ENCODE measurements around the gene SPR.

SPR gene

DNA sequence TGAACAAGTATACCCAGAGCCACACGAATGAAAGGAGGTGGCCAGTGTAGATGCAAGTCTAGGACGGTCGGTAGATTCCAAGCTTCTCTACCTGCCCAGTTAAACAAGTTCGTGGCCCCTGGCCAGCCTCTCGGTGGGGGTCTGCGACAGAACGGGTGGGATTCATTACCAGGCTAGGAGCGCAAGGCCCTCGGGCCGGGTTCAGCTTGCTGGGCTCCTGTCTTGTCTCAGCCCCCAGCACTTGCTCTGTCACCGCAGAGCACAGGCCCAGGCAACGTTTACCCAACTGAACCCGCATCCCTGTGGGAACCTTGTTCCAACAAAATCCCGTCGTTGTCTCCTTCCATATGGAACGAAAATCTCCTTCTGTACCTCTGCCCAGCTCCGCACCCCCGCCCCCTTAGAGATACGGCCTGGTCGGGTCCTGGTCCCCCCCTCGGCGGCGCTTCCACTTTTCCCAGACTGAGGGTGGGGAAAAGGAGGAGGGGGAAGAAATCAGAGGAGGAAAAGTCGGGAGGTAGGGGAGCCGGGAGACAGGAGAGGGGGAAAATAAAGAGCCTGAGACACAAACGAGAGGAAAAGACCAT lies 28.2 kb downstream of the SPR start:
- no peak for DNase-seq (ENCODE audit: low read depth in 2 of 2)

DNA sequence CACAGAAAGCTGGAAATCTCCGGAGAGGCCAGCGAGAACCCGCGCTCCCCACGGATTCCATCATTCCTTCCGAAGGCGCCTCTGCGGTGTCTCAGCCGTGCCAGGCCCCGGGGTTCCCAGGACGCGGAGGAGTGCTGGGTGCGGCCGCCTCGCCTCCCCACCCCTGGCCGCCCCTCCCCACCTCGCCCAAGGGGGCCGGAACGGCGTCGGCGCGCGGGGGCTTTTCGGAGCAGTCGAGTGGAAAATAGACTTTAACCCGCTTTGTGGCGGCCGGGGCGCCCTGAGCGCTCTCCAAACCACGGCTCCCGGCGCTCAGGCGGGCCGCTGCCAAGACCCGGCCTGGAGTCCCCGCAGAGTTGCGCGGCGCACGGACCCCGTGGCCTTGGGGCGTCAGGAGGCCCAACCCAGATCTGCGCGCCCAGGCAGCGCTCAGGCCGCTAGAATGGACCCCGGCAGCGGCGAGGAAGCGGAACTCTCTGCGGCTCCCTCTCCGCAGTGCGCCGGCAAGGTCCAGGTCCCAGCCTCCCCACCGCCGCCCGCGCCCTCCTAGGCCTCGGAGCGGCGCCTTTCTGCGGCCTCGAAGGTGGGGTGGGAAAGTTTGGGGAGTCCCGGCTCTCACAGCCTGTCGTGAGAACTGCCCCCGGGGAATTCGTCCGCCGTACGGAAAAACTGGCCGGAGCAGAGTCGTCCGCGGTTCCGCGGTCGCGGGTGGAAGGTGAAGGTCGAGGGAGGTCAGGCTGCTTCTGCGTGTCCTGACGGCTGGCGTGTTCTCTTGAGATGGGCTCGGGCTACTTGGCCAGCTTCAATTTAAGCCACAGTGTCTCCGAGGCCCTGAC lies 28.9 kb downstream of the SPR start:
- no peak for DNase-seq (ENCODE audit: low read depth in 2 of 2)

DNA sequence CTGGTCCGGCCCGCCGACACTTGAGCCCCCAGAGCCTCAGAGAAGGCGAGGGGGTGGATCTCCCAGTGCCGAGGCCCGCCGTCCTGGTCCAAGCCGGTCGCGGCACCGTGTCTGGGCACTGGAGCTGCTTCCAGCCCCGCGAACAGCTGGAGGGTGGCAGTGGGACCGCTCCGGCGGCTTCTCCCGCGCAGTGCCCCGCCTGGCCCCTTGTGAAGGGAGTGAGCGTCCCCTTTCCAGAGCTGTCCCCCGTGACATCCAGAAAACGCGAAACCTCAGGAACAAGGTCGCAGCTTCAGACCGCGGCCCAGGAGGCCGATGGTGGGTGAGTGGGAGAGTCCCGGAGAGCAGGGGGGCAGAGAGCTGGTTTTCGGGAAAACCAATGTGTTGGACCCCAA lies 29.5 kb downstream of the SPR start:
- DNase-seq (ENCODE audit: low read depth in 2 of 2): no peak

DNA sequence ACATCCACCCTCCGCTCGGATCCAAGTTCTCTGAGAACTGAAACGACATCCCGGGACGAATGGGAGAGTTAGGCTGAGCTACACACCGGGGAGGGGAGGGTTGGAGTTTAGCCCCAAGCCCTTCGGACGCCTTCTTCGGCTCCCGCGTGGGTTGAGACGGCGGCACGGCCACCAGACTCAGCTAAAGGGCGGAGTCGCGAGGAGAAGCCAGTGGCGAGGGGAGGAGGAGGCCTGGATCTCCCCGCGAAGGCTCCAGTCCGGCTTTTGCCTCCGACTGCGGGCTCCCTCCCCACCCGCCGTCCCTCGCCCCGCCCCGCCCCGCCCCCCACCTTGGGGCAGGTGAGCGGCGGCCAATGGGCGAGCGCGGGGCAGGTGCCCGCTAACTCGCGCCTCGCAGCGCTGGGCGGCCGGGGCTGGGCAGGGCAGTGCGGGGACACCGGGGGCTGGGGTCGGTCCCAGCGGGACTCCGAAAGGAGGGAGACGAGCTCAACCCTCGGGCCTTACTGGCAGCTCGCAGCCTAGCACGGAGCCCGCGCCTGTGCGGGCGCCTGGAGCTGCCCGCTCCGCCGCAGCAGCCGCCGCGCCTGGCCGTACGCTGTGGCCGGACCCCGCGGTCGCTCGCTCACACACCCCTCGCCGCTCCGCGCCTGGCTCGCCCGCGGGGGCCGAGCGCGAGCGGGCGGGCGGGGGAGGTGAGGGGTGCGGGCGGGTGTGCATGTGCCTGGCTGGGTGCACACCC lies 30.1 kb downstream of the SPR start, which contains the start of gene EMX1:
TSS of gene EMX1 (plus strand) at position 382 of the 739 bp plus-strand sequence. CDS start at position 716, 334 bp downstream.
- DNase-seq (ENCODE audit: low read depth in 2 of 2): no peak

DNA sequence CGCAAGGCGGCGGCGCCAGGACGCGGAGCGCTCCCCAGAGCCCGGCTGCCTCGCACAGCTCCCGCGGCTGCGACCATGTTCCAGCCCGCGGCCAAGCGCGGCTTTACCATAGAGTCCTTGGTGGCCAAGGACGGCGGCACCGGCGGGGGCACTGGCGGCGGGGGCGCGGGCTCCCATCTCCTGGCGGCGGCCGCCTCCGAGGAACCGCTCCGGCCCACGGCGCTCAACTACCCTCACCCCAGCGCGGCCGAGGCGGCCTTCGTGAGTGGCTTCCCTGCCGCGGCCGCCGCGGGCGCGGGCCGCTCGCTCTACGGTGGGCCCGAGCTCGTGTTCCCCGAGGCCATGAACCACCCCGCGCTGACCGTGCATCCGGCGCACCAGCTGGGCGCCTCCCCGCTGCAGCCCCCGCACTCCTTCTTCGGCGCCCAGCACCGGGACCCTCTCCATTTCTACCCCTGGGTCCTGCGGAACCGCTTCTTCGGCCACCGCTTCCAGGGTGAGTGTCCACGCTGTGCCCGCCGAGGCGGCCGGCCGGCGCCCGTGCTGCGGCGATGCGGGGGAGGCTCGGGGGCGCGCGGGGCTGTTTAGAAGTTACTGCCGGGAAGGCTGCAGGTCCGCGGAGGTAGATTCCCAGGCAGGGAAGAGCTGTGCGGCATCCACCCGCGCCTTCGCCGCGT lies 30.8 kb downstream of the SPR start:
- DNase-seq (ENCODE audit: low read depth in 2 of 2): no peak

DNA sequence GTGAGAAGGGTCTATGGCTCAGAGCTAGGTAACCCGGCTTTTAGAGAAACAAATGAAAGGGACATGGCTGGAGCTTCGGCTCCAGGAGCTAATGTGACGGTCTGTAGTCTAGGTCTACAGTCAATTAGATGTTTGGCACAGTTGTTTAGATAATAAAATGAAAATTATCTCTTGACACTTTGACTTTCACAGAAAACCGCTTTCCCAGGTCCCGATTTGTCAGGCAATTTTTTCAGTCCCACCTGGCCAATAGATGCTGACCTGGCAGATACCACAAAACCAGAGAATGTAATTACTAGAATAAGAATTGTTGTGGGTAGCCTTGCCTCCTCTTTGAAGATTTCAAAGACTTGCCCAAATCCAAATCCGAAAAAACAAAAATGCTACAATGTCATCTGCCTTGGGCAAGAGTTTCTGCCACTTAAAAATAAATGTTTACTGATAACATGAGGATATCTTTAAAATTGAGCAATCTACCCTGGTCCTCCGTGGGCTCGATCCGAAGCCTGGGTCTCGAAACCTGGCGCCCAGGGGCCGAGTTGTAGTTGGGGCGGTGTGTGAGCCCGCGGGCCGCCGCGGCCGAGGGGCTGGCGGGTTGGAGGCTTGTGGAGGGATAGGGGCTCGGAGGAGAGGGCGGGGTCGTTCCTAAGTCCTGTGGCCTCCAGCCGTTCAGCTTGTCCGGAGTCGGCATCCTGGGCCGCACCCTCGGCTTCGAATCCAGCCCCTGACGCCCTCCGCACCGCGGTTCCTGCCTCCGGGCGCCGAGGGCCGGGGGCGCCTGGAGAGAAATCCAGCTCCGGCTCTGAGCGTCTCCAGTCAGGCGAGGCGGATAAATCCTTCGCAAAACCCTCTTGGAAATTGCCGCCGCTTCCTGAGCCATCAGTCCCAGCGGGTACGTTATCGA lies 32.5 kb downstream of the SPR start:
- no peak for DNase-seq (ENCODE audit: low read depth in 2 of 2)

DNA sequence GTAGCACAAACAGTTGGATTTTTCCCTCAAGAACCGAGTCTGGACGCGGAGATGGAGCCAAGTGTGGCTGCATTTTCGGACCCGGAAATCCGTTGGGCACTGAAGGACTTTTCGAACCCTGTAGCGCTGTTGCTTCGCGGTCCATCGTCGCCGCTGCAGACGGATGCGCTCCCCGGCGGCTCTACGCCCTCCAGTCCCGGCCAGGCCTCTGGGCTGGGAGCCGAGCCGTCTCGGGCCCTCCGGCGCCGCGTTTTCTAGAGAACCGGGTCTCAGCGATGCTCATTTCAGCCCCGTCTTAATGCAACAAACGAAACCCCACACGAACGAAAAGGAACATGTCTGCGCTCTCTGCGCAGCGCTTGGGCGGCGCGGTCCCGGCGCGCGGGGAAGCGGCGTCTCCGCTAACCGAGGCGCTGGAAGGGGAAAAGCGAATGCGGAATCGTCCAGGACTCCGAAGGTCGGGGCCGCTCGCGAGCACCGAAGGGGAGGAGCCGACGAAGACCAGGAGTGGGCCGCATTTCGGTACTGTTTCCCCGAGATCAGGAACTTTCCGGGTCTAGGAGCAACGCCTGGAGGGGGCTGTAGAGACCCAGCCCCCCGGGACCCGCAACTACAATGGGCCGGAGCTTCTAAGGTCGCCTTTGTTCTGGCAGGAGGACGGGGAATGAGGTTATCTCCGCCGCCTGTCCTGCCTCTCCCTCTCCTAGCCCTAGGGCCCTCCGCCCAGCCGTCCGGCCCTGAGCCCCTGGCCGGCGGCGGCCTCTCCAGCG lies 33.3 kb downstream of the SPR start:
- no peak for DNase-seq (ENCODE audit: low read depth in 2 of 2)

DNA sequence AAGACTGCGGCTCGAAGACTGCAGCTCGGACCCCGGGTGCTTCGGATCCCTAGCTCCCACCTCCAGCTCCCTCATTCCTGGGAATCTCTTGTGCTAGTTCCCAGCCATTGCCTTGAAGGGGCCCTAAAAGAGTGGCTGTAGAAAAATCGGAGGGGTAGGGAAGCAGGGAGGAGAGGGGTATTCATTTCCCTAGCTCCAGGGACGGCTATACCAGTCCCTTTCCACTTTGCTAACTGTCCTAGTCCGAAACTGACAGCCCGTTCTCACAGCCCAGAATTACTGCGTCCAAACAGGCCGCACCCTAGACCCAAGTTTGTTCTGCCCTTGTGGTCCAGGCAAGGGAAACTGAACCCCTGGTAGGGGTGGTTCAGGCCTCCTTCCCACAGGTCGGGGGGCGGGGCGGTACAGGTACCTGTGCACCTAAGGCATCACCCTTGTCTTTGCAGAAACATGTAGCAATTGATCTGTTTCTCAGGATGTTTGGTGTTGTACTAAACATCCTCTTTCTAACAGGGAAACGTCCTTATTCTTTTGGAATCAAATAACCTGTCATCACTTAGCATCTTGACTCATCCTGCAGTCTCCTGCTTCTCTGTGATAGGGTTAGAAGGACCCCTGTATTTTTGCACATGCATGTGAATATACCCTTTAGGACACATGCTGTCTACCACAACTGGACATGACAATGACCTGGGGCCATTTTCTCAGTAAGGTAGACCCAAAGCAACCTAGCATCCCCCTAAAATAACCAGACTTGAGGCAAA lies 34.1 kb downstream of the SPR start:
- no peak for DNase-seq (ENCODE audit: low read depth in 2 of 2)

DNA sequence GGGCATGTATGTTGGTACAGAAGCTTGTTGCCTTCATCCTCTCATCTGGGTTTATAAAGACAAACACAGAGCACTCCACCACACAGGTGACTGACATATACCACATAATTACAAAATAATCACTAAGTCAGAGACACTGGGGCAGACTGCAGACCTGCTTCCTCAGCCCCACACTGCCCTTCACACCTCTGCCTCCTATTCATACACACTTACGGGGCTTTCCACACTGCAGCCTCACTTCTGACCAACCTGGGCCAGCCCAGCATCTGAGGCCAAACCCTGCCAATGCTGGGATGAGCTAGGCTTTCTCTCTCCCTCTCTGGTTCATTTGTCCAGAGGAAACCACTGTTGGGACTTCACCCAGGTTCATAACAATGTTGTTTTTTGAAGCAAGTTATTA lies 34.6 kb downstream of the SPR start:
- no peak for DNase-seq (ENCODE audit: low read depth in 2 of 2)

DNA sequence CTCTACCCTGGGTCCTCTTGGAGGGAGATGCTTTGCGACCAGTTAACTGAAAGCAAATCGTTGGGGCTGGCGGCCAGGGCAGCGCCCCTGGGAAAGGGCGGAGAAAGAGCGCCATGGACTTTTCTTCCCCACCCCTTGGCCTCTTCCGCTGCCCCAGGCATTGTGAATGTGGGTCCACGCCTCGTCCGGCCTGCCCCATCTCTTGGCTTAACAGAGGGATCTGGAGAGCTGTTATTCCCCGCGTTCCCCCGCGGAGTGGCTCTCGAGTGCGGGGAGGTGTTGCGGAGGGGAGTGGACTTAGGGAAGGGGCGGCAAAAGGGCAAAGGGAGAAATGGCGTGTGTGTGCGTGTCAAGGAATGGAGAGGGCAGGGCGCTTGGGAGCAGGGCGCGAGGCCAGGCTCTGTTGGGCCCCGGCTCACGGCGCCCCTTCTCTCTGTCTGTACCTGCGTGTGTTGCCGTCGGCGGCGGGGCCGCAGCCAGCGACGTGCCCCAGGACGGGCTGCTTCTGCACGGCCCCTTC lies 36.7 kb downstream of the SPR start:
- no peak for DNase-seq (ENCODE audit: low read depth in 2 of 2)

DNA sequence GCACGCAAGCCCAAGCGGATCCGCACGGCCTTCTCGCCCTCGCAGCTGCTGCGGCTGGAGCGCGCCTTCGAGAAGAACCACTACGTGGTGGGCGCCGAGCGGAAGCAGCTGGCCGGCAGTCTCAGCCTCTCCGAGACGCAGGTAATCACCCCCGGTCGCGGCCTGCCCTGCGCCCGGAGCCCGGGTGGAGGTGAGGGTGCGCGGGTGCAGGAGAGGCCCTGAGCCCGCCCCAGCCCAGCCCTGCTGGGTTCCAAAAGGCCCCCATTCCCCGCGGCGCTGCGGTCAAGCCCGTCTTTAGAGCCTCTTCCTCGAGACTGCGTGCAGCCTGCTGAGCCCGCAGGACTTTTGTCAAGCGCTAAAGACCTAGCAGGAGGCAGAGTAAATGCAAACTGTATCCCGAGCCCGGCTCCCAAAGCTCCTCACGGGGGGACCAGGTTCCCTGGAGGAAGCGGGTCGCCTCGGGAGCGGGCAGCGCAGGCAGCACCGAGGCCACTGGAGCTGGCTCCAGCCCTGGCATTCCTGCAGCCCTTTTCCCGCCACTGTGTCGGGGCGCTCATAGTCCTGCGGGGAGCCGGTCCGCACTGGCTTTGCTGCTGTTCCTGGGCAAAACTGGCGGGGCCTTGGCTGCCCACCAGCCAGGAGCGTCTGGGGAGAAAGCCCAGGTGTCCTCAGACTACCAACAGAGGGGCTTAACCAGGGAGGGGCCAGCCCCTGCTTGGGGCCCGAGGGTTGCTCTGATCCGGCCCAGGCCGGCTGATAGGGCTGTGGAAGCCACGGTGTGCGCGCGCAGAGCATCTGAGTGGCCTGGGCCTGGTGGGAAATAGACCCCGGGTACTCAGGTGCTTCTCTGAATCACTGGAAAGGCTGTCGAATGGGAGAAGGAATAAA lies 37.4 kb downstream of the SPR start:
- DNase-seq (ENCODE audit: low read depth in 2 of 2): no peak

DNA sequence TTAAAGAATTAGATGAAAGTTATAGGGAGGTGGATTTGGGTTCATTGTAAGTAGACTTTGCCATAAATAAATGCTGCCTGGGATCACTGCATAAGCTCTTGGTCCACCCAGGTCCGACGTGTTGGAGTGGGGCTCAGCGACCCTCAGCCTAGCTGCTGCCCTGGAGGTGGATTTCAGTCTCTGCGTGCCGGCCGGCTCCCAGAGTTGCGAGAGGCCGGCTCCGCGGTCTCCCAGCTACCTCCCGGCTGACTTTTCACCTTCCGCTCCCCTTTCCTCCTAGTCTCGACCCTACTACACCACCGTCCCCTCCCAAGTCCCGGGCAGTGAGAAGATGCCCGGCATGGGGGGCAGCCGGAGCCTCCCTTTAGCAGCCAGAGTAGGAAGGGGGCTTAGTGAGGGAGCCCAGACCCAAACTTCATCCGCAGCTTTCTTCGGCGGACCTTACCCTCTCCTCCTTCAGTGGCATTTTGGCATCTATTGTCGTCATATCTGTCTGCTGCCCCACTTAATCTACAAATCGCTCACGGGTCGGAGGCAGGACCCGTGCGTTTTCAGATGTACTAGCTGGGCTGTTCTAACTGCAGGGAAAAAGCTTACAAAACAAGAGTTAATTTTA lies 38.2 kb downstream of the SPR start:
- DNase-seq (ENCODE audit: low read depth in 2 of 2): no peak

DNA sequence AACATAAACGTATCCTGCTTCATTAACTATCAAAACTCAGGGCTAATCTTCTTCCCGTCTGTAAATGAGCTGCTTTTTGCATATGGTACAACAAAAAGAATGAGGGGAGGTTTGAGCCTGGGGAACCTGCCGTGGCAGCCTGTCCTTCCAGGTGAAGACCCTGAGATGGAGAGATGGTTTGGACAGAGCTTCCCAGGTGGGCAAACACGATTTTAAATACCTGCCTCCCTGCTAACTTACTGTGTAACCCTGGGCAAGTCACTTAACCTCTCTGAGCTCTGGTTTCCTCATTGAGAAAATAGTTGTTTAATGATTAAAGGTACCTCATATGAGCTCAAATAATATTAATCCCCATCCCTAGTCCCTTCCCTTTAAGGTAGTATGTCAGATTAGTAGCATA lies 39.2 kb downstream of the SPR start:
- no peak for DNase-seq (ENCODE audit: low read depth in 2 of 2)

DNA sequence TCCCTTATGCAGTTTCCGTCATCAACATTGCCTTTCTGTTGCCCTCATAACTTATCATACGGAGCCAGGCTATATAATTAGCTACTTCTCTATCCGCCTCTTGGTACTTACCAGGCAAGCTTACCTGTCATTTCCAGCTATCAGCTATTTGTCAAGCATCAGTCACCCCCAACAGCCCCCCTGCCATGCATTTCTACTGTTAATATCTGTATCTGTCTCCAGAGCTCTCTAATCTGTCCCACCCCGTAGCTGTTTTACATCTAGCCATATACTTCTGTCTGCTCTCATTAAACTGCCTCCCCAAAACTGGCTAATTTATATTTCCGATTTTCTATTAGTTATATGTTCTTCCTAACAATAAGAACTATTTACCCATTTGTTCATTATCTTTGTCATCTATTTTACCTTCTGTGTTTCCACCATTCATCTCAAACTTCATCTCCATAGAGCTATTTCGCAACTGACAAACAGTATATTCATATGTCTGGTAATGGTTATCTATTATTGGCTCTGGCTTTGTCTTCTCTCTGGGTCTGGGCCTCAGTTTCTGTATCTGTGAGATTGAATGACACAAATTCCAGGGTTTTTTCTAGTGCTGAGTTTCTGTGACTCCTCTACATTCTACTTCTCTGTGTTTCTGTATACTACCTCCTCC lies 39.7 kb downstream of the SPR start:
- no peak for DNase-seq (ENCODE audit: low read depth in 2 of 2)

DNA sequence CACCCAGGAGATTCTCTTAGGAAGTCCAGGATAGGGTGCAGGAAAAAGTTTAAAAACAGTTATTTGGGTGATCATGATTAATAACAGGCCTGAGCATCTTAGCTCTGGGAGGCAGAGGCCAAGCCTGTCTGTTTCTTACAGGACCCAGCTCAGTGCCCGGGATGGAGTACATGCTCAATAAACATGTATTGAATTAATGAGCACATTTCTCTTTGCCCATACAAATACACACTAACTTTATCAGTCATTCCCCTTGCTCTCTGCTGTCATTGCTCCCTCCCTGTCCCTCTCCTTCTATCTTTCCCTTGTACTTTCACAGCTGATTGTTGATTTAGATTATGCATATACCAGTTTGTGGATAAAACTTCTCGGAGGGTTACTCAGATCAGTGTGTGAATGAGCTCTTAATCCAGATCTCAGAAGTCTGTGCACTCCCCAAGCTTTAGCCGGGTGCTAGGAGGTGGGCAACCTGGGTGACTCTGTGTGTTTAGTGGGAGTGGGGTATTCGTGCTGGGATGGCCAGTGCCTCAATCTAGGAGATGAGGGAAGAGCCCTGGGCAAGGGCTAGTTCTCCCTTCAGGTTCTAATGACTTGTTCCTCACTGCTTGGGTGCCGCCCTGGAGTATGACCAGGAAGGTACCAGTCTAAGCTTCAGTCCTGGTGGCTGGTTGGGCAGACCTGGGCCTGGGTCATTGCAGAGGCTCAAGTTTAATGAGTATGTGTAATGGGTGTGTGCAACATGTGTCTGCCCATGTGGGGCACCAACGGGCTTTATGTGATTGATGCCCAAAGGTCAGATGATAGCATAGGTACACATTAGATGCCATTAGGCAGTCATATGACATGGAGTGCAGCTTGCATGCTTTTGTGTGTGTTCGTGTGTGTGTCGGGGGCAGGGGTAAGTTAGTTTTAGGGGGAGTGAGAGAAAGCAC lies 40.7 kb downstream of the SPR start:
- DNase-seq (ENCODE audit: low read depth in 2 of 2): no peak

DNA sequence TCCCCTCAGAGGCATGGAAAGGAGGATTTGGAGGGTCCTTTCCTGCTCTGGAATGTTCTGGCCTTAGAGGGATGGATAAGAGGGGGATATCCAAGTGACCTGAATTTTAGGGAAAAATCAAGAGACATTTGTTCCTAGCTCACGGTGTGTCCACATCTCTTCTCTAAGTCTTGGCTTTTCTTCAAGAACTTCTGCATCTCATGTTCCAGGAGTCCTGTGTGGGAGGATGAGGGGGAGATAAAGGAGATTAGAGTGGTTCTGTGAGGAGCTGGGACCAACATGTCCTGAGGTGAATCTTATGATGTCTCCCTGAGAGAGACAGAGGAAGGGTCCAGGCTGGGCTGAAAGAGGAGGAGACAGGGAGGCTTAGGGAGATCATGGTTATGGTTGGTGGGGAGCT lies 41.8 kb downstream of the SPR start:
- DNase-seq (ENCODE audit: low read depth in 2 of 2): no peak
